ENCODE data around the gene ELL. TPM values are rescaled to one million over a fixed set of nuclear protein-coding genes. Genes with fewer than 3 reads are reported as not detected.

ELL gene
- polyA plus RNA-seq, 1 of the 3 experiments (the other 2 are of a cell fraction), result 7.4 TPM

GRCh38 chr19:18501832-18502231 is 20.0 kb downstream of the ELL start (continued):
- TF ChIP-seq FOXJ3 (CRISPR knock-in tag; IDR thresholded peaks at IDR 0.05), result no peak
- no peak for TF ChIP-seq EP300 (IDR thresholded peaks at IDR 0.05; ENCODE audit: borderline replicate concordance in 1 of 2, low read depth in 1 of 2, low read length in 1 of 2)
- no peak for TF ChIP-seq ELF1 (IDR thresholded peaks at IDR 0.05)
- no peak for TF ChIP-seq RFX5 (IDR thresholded peaks at IDR 0.05; ENCODE audit: low read length)

- no peak overlapping the region for H2AFZ ChIP-seq (ENCODE audit: low read depth)
- DNase-seq, result no peak
- ChIA-PET POLR2A (no interaction called here), CTCF (interaction anchor here (0.9 to 4.2 kb wide), 6 partner anchors 13 to 364 kb away, joined by 3 to 36 read pairs (median 6); partner anchors contain the start of gene ELL)
- TF ChIP-seq CHD2 (IDR thresholded peaks at IDR 0.05; ENCODE audit: low read length, partially characterized antibody) (no peak), IRF3 (IDR thresholded peaks at IDR 0.05; ENCODE audit: low read depth, low read length) (no peak), JUND (IDR thresholded peaks at IDR 0.05) (no peak), TAF1 (IDR thresholded peaks at IDR 0.05; ENCODE audit: borderline replicate concordance, low read depth, low read length) (no peak), ZBTB33 (IDR thresholded peaks at IDR 0.05; ENCODE audit: borderline replicate concordance, low read depth) (no peak), EZH2phosphoT487 (IDR thresholded peaks at IDR 0.05; ENCODE audit: borderline replicate concordance, low read depth) (no peak), ELF1 (IDR thresholded peaks at IDR 0.05) (no peak), EP300 (IDR thresholded peaks at IDR 0.05; ENCODE audit: borderline replicate concordance in 1 of 2, low read depth in 1 of 2, low read length in 1 of 2) (no peak), REST (IDR thresholded peaks at IDR 0.05; ENCODE audit: low read depth, low read length) (no peak), TEAD4 (IDR thresholded peaks at IDR 0.05; ENCODE audit: borderline replicate concordance, insufficient read depth) (no peak)
- H3F3A ChIP-seq (replicated peaks; ENCODE audit: insufficient read depth), result peaks cover 4% of the 10 kb centered on the region
- H3K4me3 ChIP-seq (ENCODE audit: low read depth in 2 of 2, low read length in 1 of 2), result no peak overlapping the region
- peaks cover 98% of the 10 kb centered on the region for H3K79me2 ChIP-seq (ENCODE audit: insufficient read depth)
- peaks cover 5 to 58% of the 10 kb centered on the region in 2 experiments; a peak in 2 of 4 replicates for H3K4me1 ChIP-seq (ENCODE audit: control insufficient read depth in 1 of 2, insufficient read depth in 2 of 2, low read depth in 1 of 2, low read length in 1 of 2)
- no peaks in the 10 kb centered on the region for H3K9me3 ChIP-seq
- peaks cover 100% of the 10 kb centered on the region for H4K20me1 ChIP-seq (ENCODE audit: insufficient read depth)
- WGBS (ENCODE audit: low lambda C conversion rate), result 98% methylated on average over 8 of the region's 13 CpGs
- H3K4me2 ChIP-seq, result no peak overlapping the region
- no peaks in the 10 kb centered on the region for H3K27me3 ChIP-seq (ENCODE audit: insufficient read depth)
- no peak overlapping the region; a peak in 1 of 4 replicates for H3K27ac ChIP-seq (ENCODE audit: low read depth in 2 of 2, low read length in 1 of 2)
- H3K36me3 ChIP-seq (replicated peaks in 1 of 2; ENCODE audit: control insufficient read depth in 1 of 2, insufficient read depth in 2 of 2, low read length in 1 of 2), result no peaks in the 10 kb centered on the region
- H3K9me2 ChIP-seq, result no peaks in the 10 kb centered on the region
- H3K9ac ChIP-seq, result no peak overlapping the region
These were observed 20.5 kb downstream of the ELL start for GRCh38 chr19:18501351-18501750.
